ENCODE measurements around the gene CCDC148. TPM values are rescaled to one million over a fixed set of nuclear protein-coding genes. Genes with fewer than 3 reads are reported as not detected.
"Not testable (repeated sequence)": the region's sequence is repeated elsewhere in the genome, so short reads cannot be mapped to it uniquely, and the experiment has no call there.

Gene CCDC148
- total RNA-seq, 4 donors from 2014 or later: 0.19 to 0.31 TPM; not detected in 2

DNA sequence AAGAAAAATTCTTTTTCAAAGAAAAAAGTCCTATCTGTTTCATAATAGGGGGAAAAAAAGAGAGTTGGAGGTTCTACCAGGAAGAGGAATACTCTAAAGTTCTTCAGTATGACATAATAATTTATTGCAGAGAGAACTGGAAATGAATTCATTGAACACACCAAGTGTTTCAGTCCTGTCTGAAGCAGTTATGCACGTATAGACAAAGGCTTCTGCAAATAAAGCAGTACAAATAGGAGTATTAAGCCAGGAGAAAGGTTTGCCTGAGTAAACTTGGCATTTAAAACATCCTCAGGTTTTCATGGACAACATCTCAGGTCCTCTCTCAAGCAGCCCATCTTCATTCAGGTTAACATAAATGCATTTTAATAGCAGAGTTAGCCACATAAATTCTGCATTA is 141.6 kb downstream of the CCDC148 start:
- no peaks in the 10 kb centered on the region for H3K36me3 ChIP-seq
- H3K27me3 ChIP-seq: no peaks in the 10 kb centered on the region
- no peaks in the 10 kb centered on the region for H3K9me3 ChIP-seq
- DNase-seq: no peak
- WGBS, 2 donors: 25 to 27% methylated on average over 1 of the region's 1 CpG
- no peak overlapping the region for H3K27ac ChIP-seq
- H3K4me3 ChIP-seq: no peak overlapping the region
- H3K4me1 ChIP-seq: no peaks in the 10 kb centered on the region
- TF ChIP-seq, protein P1, sequence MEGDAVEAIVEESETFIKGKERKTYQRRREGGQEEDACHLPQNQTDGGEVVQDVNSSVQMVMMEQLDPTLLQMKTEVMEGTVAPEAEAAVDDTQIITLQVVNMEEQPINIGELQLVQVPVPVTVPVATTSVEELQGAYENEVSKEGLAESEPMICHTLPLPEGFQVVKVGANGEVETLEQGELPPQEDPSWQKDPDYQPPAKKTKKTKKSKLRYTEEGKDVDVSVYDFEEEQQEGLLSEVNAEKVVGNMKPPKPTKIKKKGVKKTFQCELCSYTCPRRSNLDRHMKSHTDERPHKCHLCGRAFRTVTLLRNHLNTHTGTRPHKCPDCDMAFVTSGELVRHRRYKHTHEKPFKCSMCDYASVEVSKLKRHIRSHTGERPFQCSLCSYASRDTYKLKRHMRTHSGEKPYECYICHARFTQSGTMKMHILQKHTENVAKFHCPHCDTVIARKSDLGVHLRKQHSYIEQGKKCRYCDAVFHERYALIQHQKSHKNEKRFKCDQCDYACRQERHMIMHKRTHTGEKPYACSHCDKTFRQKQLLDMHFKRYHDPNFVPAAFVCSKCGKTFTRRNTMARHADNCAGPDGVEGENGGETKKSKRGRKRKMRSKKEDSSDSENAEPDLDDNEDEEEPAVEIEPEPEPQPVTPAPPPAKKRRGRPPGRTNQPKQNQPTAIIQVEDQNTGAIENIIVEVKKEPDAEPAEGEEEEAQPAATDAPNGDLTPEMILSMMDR (IDR thresholded peaks at IDR 0.05): no peak
- TF ChIP-seq POLR2A (IDR thresholded peaks at IDR 0.05): no peak
- intact Hi-C loops (cut with DNase I): no loop called here

DNA sequence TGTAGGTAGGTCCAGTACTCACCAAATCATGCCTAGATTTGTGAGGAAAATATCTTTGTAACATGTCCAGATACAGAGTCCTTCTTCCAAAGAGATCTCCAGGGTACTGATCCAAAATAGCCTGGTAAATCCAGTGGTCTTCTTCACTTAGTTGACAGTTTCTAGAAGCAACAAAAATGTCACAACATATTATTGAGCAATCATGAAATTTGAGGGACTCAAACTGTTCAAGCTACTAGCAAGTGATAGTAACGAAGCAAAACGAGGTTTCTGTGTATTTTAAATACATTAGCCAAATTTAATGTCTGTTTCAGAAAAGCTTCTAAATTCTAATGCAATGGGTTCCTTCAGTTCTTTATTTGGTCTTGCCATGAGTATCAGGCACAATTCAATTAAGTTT is 142.8 kb downstream of the CCDC148 start:
- H3K27ac ChIP-seq: no peak overlapping the region
- H3K4me3 ChIP-seq: no peak overlapping the region
- H3K27me3 ChIP-seq: no peaks in the 10 kb centered on the region
- TF ChIP-seq, protein P1 (IDR thresholded peaks at IDR 0.05): no peak
- TF ChIP-seq POLR2A (IDR thresholded peaks at IDR 0.05): no peak
- H3K36me3 ChIP-seq: no peaks in the 10 kb centered on the region
- DNase-seq: no peak
- intact Hi-C loops (cut with DNase I): no loop called here
- no peaks in the 10 kb centered on the region for H3K4me1 ChIP-seq
- 63 to 77% methylated on average over 2 of the region's 2 CpGs for WGBS, 2 donors
- H3K9me3 ChIP-seq: no peaks in the 10 kb centered on the region

DNA sequence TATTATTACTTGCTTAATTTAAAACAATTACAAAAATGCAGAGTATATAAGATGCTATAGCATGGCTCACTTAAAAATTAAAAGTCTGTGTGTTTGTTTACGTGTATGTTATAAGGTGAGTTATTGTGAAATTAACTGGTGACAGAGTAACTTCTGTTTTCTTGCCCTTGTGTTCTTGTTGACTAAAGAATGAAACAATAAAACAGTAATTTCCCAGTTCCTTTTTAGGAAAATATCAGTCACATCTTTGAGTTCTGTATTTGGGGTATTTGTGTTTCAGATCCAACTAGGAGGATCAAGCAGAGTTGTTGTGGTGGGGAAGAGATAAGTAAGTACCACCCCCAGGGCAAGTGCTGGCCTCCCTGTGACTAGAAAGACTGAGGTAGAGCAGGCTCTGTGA is 143.6 kb downstream of the CCDC148 start:
- H3K27ac ChIP-seq: no peak overlapping the region
- no peaks in the 10 kb centered on the region for H3K36me3 ChIP-seq
- no peak overlapping the region for H3K4me3 ChIP-seq
- no peak for DNase-seq
- H3K4me1 ChIP-seq: no peaks in the 10 kb centered on the region
- no peaks in the 10 kb centered on the region for H3K27me3 ChIP-seq
- TF ChIP-seq, protein P1 (IDR thresholded peaks at IDR 0.05): no peak
- no peak for TF ChIP-seq POLR2A (IDR thresholded peaks at IDR 0.05)
- no peaks in the 10 kb centered on the region for H3K9me3 ChIP-seq
- 89 to 96% methylated on average over 1 of the region's 1 CpG for WGBS, 2 donors
- intact Hi-C loops (cut with DNase I): no loop called here

DNA sequence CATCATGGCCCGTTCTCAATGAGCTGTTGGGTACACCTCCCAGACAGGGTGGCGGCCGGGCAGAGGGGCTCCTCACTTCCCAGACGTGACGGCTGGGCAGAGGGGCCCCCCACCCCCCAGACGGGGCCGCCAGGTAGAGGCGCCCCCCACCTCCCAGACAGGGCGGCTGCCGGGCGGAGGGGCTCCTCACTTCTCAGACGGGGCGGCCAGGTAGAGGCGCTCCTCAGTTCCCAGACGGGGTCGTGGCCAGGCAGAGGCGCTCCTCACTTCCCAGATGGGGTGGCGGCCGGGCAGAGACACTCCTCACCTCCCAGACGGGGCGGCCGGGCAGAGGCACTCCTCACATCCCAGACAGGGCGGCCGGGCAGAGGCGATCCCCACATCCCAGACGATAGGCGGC is 146.1 kb downstream of the CCDC148 start:
- H3K4me3 ChIP-seq; intact Hi-C loops (cut with DNase I); H3K9me3 ChIP-seq; H3K4me1 ChIP-seq; H3K27ac ChIP-seq; DNase-seq; H3K27me3 ChIP-seq; H3K36me3 ChIP-seq: not testable (repeated sequence)
- WGBS, 2 donors: 100% methylated on average over 1 of the region's 27 CpGs; no CpG with 5 or more reads in 1 of the 2 donors

DNA sequence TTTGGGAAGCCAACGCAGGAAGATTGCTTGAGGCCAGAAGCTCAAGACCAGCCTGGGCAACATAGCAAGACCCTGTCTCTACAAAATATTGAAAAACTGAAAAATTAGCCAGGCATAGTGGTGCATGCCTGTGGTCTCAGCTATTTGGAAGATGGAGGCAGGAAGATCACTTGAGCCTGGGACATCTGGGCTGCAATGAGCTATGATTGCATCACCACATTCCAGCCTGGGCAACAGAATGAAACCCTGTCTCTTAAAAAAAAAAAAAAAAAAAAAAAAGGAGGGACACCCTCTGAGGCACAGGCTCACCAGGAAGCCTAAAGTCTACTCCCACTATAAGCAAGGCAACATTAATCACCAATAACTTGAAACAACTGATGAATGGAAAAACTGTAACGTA is 151.1 kb downstream of the CCDC148 start:
- Histone ChIP-seq H3K4me3 (no peak overlapping the region), H3K9me3 (no peaks in the 10 kb centered on the region), H3K36me3 (no peaks in the 10 kb centered on the region), H3K27ac (no peak overlapping the region), H3K4me1 (no peaks in the 10 kb centered on the region), H3K27me3 (no peaks in the 10 kb centered on the region)
- TF ChIP-seq, protein P1 (IDR thresholded peaks at IDR 0.05): no peak
- no peak for TF ChIP-seq POLR2A (IDR thresholded peaks at IDR 0.05)
- WGBS, 2 donors: 80 to 82% methylated on average over 2 of the region's 2 CpGs
- no peak for DNase-seq
- intact Hi-C loops (cut with DNase I): no loop called here

DNA sequence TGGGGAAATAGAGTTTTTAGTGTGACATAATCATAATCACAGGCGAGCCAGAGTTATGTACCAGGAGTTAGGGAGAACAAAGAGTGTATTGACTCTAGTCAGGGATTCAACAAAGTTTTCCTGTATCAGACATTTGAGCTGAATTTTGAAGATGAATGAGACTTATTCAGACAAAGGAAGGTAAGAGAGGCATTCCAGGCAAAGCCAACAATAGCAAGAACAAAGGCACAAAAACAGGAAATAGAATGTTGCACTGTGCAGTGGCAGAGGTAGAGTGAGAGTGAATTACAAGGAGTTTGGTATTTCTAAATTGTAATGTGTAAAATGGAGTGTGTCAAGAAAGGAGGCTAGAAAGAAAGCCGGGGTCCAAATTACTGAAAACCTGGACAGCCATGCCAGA is 156.2 kb downstream of the CCDC148 start:
- TF ChIP-seq, protein P1 (IDR thresholded peaks at IDR 0.05): no peak
- no peaks in the 10 kb centered on the region for H3K36me3 ChIP-seq
- no peaks in the 10 kb centered on the region for H3K4me1 ChIP-seq
- H3K4me3 ChIP-seq: no peak overlapping the region
- intact Hi-C loops (cut with DNase I): no loop called here
- no peaks in the 10 kb centered on the region for H3K27me3 ChIP-seq
- no peak overlapping the region for H3K27ac ChIP-seq
- no peaks in the 10 kb centered on the region for H3K9me3 ChIP-seq
- DNase-seq: no peak
- WGBS, 2 donors: 68 to 75% methylated on average over 2 of the region's 2 CpGs

All from esophagus squamous epithelium (tissue), 5 donors.